Natural killer cell (primary cell): ENCODE results near the gene EHD3. TPM values are rescaled to one million over a fixed set of nuclear protein-coding genes. Genes with fewer than 3 reads are reported as not detected.

Experiments used
- ATAC-seq, 3 donors: fragments of 150-1000 bp in 2 of 3; fragments of 200-7000 bp in 1 of 3; cut with Tn5 transposase; 1 replicate in 1 of 3; 2 replicates in 2 of 3; pipeline ENCODE4 v1.10.0; 2021; ENCODE audit warnings: mild to moderate bottlenecking in 2 of 3, moderate library complexity in 2 of 3
- DNase-seq, 2 donors: peaks; one replicate each; pipeline versions ENCODE4 v3.0.0 to v3.0.0-alpha.2; 2013 to 2021; ENCODE audit warnings: mixed read lengths in 1 of 2
- H3K27ac ChIP-seq: one replicate; pipeline ENCODE4 v1.5.1; 2013; ENCODE audit warnings: mild to moderate bottlenecking, low read length
- H3K27me3 ChIP-seq: one replicate; pipeline ENCODE4 v1.6.1; 2013; ENCODE audit warnings: low read length; ENCODE audit not compliant: control insufficient read depth, insufficient read depth
- H3K36me3 ChIP-seq: one replicate; pipeline ENCODE4 v1.6.1; 2013; ENCODE audit warnings: low read length; ENCODE audit not compliant: control insufficient read depth, insufficient read depth
- H3K4me1 ChIP-seq: one replicate; pipeline ENCODE4 v1.6.1; 2013; ENCODE audit warnings: low read length; ENCODE audit not compliant: control insufficient read depth, insufficient read depth
- H3K4me3 ChIP-seq: one replicate; pipeline ENCODE4 v1.5.1; 2013; ENCODE audit warnings: low read length
- H3K9me3 ChIP-seq: one replicate; pipeline ENCODE4 v1.6.1; 2013; ENCODE audit warnings: low read length; ENCODE audit not compliant: control insufficient read depth, insufficient read depth
- H3K27ac Mint-ChIP-seq, 2 donors: one replicate each; pipeline ENCODE4 v1.8.0; 2022; ENCODE audit warnings: mild to moderate bottlenecking in 2 of 2, mixed read lengths in 2 of 2, moderate library complexity in 1 of 2
- H3K27me3 Mint-ChIP-seq, 2 donors: one replicate each; pipeline ENCODE4 v1.8.0; 2022; ENCODE audit warnings: low read depth in 2 of 2, mixed read lengths in 2 of 2
- H3K36me3 Mint-ChIP-seq: one replicate; pipeline ENCODE4 v1.8.0; 2022; ENCODE audit warnings: mixed read lengths
- H3K4me1 Mint-ChIP-seq, 2 donors: one replicate each; pipeline ENCODE4 v1.8.0; 2022; ENCODE audit warnings: mixed read lengths in 2 of 2
- H3K4me3 Mint-ChIP-seq: one replicate; pipeline ENCODE4 v1.8.0; 2022; ENCODE audit warnings: mild to moderate bottlenecking, moderate library complexity, mixed read lengths
- H3K9me3 Mint-ChIP-seq, 2 donors: one replicate each; pipeline ENCODE4 v1.8.0; 2022; ENCODE audit warnings: mixed read lengths in 2 of 2
- whole genome bisulfite sequencing: methylation state at CpG from one replicate; pipeline ENCODE4 v1.1.7; 2013; ENCODE audit warnings: missing lambda C conversion rate; ENCODE audit not compliant: insufficient coverage; 5-methylcytosine and 5-hydroxymethylcytosine counted together
- intact Hi-C: fragments of 100-400 bp; cut with micrococcal nuclease; formaldehyde crosslinking; loops from one replicate; pipeline ENCODE4 v1.14.2; 2022
- total RNA-seq, 4 donors: library from RNA; stranded (reverse); fragments of 120-200 nt in 1 of 4; gene quantifications; one replicate each; pipeline versions ENCODE4 v1.2.3 to v1.2.4, GENCODE V29; 2013 to 2022
- TF ChIP-seq, protein P1 (sequence below): fragments of 200-600 bp; IDR thresholded peaks from one replicate; pipeline ENCODE4 v1.8.0; 2022; ENCODE audit warnings: antibody characterized with exemption

The EHD3 gene
- total RNA-seq, 3 donors from 2014 or later (not counting 1 experiment from before 2014, with no cell fraction given), result 5.6 to 7.8 (median 7.2) TPM

DNA sequence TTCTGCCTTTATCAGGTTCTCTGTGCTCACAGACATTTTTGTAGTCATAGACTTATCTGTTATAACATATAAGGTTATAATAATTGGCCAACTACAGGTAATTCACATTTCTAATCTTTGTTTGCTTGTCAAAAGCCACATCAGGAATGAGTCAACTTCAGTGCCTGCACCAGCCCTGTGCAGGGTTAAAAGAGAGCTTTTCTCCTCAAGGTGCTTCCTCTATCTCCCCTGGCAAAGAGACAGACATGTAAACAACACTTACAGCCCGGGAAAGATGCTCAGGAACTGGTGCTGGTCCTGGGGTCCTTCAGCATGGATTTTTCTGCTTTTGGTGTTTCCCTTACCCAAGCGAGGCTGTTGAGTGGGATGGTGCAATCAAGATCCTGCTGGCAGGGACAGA, 7.7 kb upstream of the EHD3 start:
- Histone ChIP-seq H3K4me3 (no peak overlapping the region), H3K9me3 (no peaks in the 10 kb centered on the region), H3K27me3 (no peaks in the 10 kb centered on the region), H3K27ac (no peak overlapping the region), H3K4me1 (peaks cover 4% of the 10 kb centered on the region), H3K36me3 (no peaks in the 10 kb centered on the region)
- 24% methylated on average over 2 of the region's 2 CpGs for WGBS
- Mint-ChIP-seq H3K9me3 (no peaks in the 10 kb centered on the region), H3K27ac (no peak overlapping the region), H3K4me3 (no peak overlapping the region), H3K27me3 (peaks cover 38 to 65% of the 10 kb centered on the region in 2 donors), H3K36me3 (no peaks in the 10 kb centered on the region), H3K4me1 (no peaks in the 10 kb centered on the region)
- DNase-seq, result no peak
- ATAC-seq, result no peak
- TF ChIP-seq, protein P1, sequence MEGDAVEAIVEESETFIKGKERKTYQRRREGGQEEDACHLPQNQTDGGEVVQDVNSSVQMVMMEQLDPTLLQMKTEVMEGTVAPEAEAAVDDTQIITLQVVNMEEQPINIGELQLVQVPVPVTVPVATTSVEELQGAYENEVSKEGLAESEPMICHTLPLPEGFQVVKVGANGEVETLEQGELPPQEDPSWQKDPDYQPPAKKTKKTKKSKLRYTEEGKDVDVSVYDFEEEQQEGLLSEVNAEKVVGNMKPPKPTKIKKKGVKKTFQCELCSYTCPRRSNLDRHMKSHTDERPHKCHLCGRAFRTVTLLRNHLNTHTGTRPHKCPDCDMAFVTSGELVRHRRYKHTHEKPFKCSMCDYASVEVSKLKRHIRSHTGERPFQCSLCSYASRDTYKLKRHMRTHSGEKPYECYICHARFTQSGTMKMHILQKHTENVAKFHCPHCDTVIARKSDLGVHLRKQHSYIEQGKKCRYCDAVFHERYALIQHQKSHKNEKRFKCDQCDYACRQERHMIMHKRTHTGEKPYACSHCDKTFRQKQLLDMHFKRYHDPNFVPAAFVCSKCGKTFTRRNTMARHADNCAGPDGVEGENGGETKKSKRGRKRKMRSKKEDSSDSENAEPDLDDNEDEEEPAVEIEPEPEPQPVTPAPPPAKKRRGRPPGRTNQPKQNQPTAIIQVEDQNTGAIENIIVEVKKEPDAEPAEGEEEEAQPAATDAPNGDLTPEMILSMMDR, result no peak
- intact Hi-C loops, result no loop called here

DNA sequence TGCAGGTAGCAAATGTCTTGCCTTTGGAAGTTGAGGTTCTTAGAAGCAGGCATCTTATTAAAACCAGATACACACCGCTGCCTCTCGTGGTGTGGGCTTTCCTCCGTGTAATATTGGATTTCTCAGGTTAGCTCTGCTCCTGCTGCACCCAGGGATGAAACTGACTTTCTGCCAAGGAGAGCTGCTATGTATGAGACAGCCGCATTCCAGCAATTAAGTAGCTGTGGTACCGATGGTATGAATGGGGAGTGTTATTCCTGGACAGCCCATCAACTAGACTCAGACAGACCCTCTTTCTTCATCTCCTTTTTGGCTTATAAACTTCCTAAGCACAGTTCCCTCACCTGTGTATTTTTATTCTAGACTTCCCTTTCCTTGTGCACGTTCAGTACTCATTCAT, 6.8 kb upstream of the EHD3 start:
- intact Hi-C loops, result no loop called here
- no peaks in the 10 kb centered on the region for H3K36me3 ChIP-seq
- H3K9me3 ChIP-seq, result no peaks in the 10 kb centered on the region
- no peaks in the 10 kb centered on the region for H3K27me3 ChIP-seq
- Mint-ChIP-seq H3K36me3 (no peaks in the 10 kb centered on the region), H3K27ac (no peak overlapping the region), H3K9me3 (no peaks in the 10 kb centered on the region), H3K4me3 (no peak overlapping the region), H3K4me1 (no peaks in the 10 kb centered on the region), H3K27me3 (peaks cover 35 to 57% of the 10 kb centered on the region in 2 donors)
- WGBS, result 85% methylated on average over 5 of the region's 6 CpGs
- H3K4me1 ChIP-seq, result no peaks in the 10 kb centered on the region
- no peak overlapping the region for H3K27ac ChIP-seq
- DNase-seq (no peak), ATAC-seq (no peak)
- TF ChIP-seq, protein P1, result no peak
- H3K4me3 ChIP-seq, result no peak overlapping the region

DNA sequence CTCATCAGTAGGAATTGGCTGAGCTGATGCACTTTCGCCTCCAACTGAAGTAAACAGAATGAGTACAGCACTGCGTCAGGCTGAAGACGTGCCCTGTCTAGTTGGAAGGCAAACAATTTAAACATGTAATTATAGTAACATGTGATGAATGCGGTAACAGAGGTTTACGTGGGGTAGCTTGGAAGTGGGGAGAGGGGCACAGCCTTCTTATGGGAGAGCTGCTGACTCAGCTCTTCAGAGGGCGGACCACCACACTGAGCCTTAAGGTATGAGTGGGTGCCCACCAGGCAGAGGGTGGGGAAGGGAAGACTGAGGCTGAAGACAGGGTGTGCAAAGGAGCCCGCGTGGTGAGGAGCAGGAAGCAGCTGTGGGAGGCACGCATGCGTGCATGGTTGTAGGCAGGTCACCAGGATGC, 6.2 kb upstream of the EHD3 start:
- Mint-ChIP-seq H3K9me3 (no peaks in the 10 kb centered on the region), H3K4me1 (no peaks in the 10 kb centered on the region), H3K27me3 (peaks cover 28 to 51% of the 10 kb centered on the region in 2 donors), H3K36me3 (no peaks in the 10 kb centered on the region), H3K4me3 (no peak overlapping the region), H3K27ac (no peak overlapping the region)
- no peaks in the 10 kb centered on the region for H3K36me3 ChIP-seq
- intact Hi-C loops, result no loop called here
- ATAC-seq (no peak), DNase-seq (no peak)
- WGBS, result 81% methylated on average over 9 of the region's 10 CpGs
- no peaks in the 10 kb centered on the region for H3K9me3 ChIP-seq
- no peaks in the 10 kb centered on the region for H3K4me1 ChIP-seq
- H3K27me3 ChIP-seq, result no peaks in the 10 kb centered on the region
- H3K4me3 ChIP-seq, result no peak overlapping the region
- TF ChIP-seq, protein P1, result no peak
- no peak overlapping the region for H3K27ac ChIP-seq

DNA sequence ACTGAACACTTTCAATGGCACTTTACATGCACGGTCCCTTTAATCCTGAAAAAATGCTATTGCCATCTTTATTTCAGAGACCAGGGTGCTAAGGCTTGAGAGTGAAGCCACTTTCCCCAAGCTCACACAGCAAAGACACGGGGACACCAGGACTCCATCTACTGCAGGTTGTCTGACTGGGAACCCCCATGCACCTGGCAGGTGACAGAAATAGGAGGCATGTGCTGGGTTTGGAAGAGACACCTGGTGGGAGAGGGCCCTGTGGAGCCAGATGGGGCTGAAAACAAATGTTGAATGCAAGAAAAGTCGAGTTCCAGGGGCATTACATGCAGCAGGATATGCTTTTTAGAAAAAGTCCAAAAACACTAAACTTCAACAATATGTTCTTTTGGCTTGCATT, 5.2 kb upstream of the EHD3 start:
- Histone ChIP-seq H3K4me3 (no peak overlapping the region), H3K27me3 (no peaks in the 10 kb centered on the region), H3K4me1 (peaks cover 3% of the 10 kb centered on the region), H3K27ac (no peak overlapping the region), H3K9me3 (no peaks in the 10 kb centered on the region), H3K36me3 (no peaks in the 10 kb centered on the region)
- Mint-ChIP-seq H3K27ac (no peak overlapping the region), H3K27me3 (peaks cover 19 to 41% of the 10 kb centered on the region in 2 donors), H3K9me3 (no peaks in the 10 kb centered on the region), H3K4me1 (peaks cover 0 to 7% of the 10 kb centered on the region in 2 donors), H3K36me3 (no peaks in the 10 kb centered on the region), H3K4me3 (no peak overlapping the region)
- ATAC-seq (no peak), DNase-seq (no peak)
- intact Hi-C loops, result no loop called here
- TF ChIP-seq, protein P1, result no peak
- 93% methylated on average over 3 of the region's 3 CpGs for WGBS
